Stimulated activated CD8-positive, alpha-beta memory T cell treated with anti-CD3 and anti-CD28 coated beads, Interleukin-15, amount 100 ng/mL, for 24 hours (primary cell): ENCODE measurements around the gene SRGAP2B.
"Not testable (repeated sequence)": the region's sequence is repeated elsewhere in the genome, so short reads cannot be mapped to it uniquely, and the experiment has no call there.

ENCODE experiments used
- DNase-seq: peaks from one replicate; pipeline ENCODE4 v3.0.0-alpha.2; 2020; ENCODE audit warnings: low read depth

The SRGAP2B gene

DNA sequence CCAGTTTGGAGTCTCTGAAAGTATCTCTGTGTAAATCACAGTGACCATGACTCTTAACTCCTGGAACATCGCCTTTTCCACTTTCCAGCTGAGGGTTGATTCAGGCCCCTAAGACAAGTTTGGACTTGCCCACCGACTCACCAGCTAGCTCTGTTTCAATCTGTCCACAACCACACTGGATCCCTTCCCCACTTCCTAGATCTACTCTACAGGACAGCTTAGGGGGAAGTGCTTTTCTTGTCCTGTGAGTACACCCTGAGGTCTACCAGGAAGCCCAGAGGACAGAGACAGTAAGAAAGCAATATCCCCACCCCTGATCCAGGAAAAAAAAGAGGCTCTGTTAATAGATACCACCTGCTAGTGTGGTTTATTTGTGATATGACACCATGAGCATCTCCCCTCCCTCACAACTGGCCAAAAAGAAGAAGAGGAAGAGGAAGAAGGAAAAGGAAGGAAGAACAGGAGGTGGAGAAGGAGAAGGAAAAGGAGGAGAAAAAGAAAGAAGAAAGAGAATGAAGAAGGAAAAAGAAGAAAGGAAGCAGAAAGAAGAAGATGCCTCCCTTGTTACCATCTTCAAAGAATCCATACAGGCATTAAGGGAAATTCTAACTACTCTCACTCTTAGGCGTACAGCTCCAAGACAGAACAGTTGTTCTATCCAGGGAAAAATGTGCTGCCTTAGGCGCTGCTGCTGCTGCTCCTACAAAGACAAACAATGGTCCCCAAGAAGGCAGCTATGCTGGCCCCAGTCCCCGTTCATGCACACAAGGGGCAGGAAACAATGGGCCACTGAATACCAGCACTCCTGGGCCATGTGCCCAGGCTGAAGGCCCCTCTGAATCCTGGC, 96.8 kb downstream of the SRGAP2B start:
- DNase-seq, result not testable (repeated sequence)

DNA sequence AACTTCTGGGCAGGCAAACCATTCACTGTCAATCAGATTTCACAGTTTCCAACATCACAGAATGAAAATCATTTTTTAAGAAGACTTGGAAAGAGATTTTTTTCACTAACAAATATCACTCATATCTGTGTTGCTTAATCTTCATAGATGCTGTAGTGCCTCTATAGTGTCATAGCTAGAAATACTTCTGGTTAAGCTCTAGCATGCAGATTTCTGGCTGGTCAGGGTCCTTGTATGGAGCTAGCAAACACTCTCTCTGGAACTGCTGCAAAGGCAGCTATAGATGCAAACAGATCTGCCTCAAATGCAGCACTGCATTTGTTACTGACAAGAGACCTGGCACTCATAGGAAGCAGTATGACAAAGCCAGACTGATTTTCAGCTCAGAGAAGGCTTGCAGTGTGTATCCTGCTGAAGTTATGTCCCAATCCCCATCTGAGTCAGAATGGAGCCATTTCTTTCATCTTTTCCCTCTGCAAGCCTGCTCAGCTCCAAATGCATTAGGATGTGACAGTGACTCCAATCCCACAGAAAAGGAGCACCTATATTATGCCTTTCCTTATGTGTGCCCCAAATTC, 99.2 kb downstream of the SRGAP2B start:
- not testable (repeated sequence) for DNase-seq

DNA sequence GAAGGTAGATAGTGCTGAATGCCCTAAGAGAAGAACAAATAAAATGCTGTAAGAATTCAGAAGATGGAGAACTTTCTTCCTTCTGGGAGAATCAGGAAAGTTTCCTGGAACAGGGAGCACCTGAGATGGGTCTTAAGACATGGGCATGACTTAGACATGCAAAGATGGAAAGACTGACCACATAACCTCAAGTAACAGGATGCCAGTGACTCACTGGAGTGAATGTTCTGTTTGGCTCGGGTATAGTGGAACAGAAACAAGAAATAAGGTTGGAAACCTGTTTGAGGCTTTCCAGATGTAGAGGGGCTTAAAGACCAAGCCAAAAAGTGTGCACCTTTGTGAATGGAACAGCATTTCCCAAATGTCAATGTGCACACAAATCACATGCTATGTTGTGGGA, 102.2 kb downstream of the SRGAP2B start:
- DNase-seq, result not testable (repeated sequence)

- DNase-seq, result not testable (repeated sequence)
Measured at GRCh38 chr1:144990611-144991010, 104.5 kb downstream of the SRGAP2B start.

DNA sequence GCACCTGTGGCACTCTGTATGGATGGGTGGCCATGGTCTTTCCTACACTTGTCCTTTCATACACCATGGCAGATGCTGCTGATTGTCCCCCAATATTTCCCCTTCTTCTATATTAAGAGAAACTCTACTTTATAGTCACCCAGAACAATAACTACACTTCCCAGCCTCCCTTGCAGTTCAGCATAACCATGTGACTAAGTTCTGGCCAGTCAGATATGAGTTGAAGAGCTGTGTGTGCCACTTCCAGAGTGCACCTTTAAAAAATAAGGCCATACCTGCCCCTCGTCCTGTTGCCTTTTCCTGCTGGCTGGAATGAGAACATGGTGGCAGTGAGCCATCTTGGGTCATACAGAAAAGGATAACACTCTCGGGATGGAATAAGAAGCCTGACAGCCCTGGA, 108.0 kb downstream of the SRGAP2B start:
- DNase-seq, result not testable (repeated sequence)

- not testable (repeated sequence) for DNase-seq
Measured at GRCh38 chr1:144986171-144986860, 108.8 kb downstream of the SRGAP2B start.

DNA sequence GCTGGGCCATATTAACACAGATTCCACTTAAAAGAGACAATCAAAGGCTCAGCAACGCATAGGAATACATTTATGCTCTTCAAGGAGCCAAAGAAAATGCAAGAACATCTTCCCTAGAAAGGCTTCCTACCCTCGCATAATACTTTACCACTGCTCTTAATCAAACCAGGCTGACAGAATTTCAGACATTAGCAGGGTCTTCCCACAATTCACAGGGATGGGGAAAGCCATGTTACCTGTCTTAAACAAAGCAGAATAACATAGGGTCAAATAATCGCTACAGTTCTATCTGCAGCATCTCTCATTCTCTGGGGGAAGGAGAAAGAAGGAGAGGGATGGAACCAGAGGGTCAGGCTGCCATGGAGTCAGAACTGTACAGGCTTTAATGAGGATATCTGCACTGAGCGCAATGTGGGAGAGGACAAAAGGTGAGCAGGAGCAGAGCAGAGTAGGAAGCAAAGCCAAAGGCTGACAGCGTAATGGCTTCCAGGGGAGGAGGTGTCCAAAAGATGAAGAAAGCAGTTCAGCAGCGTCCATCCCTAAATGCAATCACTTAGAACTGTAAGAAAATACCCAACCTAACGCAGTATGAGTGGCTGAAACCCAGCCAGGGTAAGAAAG, 109.5 kb downstream of the SRGAP2B start:
- not testable (repeated sequence) for DNase-seq

DNA sequence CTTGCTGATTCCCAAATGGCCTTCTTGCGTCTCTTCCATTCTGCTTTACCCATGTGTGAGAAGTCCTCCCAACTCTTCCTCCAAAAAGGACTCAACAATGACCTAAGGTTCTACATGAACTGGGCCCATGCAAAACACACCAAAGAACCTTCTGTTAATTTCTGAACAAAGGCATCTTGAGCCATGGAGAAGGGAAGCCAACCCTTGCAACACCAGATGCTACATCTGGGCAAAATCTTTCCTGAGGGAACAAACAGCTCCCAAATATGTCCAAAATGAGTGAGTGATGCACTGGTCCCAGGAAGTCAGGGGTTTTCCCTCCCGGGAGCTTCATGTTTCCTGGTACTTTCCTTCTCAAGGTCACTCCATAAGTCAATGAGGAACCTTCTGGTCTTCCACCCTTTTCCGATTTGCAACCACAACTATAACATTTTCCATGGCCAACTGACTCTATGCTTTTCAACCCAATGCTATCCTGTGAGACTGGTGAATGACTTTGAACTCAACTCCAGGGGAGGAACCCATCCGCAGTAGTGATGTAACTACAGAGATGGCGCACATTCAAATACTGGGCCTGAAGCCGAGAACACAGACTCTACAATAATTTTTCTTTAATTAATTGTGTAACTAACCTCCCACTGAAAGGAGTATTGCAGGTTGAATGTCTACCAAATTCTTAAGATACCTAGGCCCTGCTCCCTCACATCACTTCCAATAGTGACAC, 112.2 kb downstream of the SRGAP2B start:
- not testable (repeated sequence) for DNase-seq

DNA sequence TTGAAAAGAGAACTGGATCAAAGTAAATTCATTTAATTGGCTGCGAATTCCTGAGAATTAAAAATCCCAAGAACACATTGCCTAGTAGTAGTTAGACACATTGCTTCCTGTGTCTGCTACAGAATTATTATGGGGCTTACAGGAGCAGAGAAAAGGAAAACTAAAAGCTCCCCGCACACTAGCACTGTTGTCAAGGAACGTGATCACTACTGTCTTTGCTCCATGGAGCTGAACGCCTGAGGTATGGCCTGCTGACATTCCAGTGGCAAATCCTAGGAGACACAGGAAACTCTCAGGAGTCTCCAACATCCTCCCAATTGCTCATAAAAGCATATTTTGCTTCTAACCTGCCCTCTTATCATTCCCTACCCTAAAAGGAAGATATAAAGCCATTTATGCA, 114.0 kb downstream of the SRGAP2B start:
- DNase-seq, result not testable (repeated sequence)

GRCh38 chr1:144979960-144980595, 115.0 kb downstream of the SRGAP2B start:
- DNase-seq, result not testable (repeated sequence)

DNA sequence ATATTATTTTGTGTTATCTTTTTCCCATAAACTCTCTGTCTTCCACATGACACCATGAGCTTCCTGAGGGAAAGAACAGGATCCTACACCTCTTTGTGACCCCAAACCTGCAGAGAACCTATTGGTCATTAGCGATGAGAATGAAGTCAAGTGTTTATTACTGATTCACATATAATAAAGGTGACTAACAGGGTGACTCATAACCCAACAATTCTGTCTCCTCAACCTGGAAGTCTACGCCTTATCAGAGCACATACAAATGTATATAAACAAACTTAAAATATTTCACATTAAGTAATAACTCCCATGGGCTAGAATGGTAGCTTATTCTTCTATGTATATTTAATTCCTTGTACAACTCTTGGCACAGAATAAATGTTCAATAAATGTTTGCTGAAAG, 117.3 kb downstream of the SRGAP2B start:
- not testable (repeated sequence) for DNase-seq

DNA sequence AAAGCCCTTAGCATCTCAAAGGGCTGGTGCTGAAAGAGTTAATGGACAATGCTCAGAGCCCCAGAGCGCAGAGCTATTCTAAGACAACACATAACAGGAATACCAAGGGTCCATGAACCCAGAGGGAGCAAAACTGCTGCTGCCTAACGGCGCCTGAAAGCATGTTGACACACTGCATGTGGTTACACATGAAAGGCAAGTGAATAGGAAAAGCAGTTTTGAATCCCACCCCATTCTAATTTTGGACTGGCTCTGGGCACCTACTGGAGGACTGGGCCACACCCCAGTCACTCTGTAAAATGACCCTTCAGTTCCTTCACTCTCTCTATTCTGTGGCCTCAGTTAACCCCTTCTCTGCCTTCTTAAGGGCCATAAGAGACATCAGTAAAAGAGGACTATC, 123.2 kb downstream of the SRGAP2B start:
- not testable (repeated sequence) for DNase-seq

DNA sequence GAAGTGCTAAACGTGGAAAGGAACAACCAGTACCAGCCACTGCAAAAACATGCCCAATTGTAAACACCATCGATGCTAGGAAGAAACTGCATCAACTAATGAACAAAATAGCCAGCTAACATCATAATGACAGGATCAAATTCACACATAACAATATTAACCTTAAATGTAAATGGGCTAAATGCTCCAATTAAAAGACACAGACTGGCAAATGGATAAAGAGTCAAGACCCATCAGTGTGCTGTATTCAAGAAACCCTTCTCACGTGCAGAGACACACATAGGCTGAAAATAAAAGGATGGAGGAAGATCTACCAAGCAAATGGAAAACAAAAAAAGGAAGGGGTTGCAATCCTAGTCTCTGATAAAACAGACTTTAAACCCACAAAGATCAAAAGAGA, 128.6 kb downstream of the SRGAP2B start:
- DNase-seq, result not testable (repeated sequence)

- DNase-seq, result not testable (repeated sequence)
Measured at GRCh38 chr1:144964765-144965164, 130.4 kb downstream of the SRGAP2B start.

- not testable (repeated sequence) for DNase-seq
Measured at GRCh38 chr1:144964186-144964585, 130.9 kb downstream of the SRGAP2B start.

GRCh38 chr1:144963571-144963970, 131.6 kb downstream of the SRGAP2B start:
- DNase-seq, result not testable (repeated sequence)

GRCh38 chr1:144961604-144962583, 133.2 kb downstream of the SRGAP2B start:
- DNase-seq, result not testable (repeated sequence)

DNA sequence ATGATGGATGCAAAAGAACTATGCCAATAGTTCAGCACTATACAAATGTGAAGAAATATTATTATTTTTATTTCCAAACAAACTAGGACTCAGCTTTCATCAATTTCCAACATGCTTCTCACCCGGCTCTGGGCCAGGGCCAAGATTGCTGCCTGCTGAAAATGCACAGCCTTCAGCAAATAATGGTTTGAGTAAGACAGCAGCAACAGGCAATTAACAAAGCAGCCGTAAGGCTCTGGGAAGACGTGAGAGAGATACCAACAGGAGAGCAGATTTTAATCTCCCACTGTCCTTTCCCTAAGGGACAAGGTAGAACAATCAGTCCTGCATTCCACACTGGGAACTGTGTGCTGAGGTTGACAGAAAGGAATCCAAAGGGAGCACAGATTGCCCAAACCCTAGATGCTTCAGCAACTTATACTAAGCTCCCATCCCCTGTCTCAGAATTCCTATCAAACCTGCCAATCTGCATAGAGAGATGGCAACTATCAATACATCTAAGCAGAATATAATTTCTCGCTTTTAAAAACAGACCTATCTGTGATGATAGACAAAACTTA, 134.1 kb downstream of the SRGAP2B start:
- not testable (repeated sequence) for DNase-seq

- not testable (repeated sequence) for DNase-seq
Measured at GRCh38 chr1:144948390-144948789, 146.7 kb downstream of the SRGAP2B start.
